Skeletal muscle tissue (tissue), 4 donors: ENCODE data around the gene TCP11L2. TPM values are rescaled to one million over a fixed set of nuclear protein-coding genes. Genes with fewer than 3 reads are reported as not detected.
"Not testable (repeated sequence)": the region's sequence is repeated elsewhere in the genome, so short reads cannot be mapped to it uniquely, and the experiment has no call there.

ENCODE experiments used
- H3K27ac ChIP-seq: one replicate; pipeline ENCODE4 v1.7.0; 2013; ENCODE audit warnings: mild to moderate bottlenecking, low read depth, low read length, inconsistent platforms
- H3K27me3 ChIP-seq, 3 donors: one replicate each; pipeline ENCODE4 v1.7.0; 2013; ENCODE audit warnings: low read length in 3 of 3; ENCODE audit not compliant: control insufficient read depth in 3 of 3, insufficient read depth in 3 of 3
- H3K36me3 ChIP-seq, 3 donors: one replicate each; pipeline ENCODE4 v1.7.0; 2013; ENCODE audit warnings: low read length in 3 of 3; ENCODE audit not compliant: control insufficient read depth in 3 of 3, insufficient read depth in 3 of 3
- H3K4me1 ChIP-seq, 3 donors: one replicate each; pipeline ENCODE4 v1.7.0; 2013; ENCODE audit warnings: low read length in 3 of 3, mild to moderate bottlenecking in 3 of 3; ENCODE audit not compliant: control insufficient read depth in 3 of 3, insufficient read depth in 3 of 3
- H3K4me3 ChIP-seq, 3 donors: one replicate each; pipeline ENCODE4 v1.7.0; 2013; ENCODE audit warnings: low read length in 3 of 3
- H3K9ac ChIP-seq, 3 donors: one replicate each; pipeline ENCODE4 v1.7.0; 2013; ENCODE audit warnings: low read length in 3 of 3, mild to moderate bottlenecking in 3 of 3, moderate library complexity in 2 of 3, low read depth in 1 of 3
- H3K9me3 ChIP-seq, 3 donors: one replicate each; pipeline ENCODE4 v1.7.0; 2013; ENCODE audit warnings: low read length in 3 of 3; ENCODE audit not compliant: control insufficient read depth in 3 of 3
- total RNA-seq: library from RNA; depleted of rRNA; stranded (reverse); fragments of >200 nt; gene quantifications from one replicate; pipeline ENCODE4 v1.2.3, GENCODE V29; 2014
- donor health status: Osteomylitis.

The TCP11L2 gene
- total RNA-seq, 1 donor from 2014 or later: 50.6 TPM

GRCh38 chr12:106311139-106311538 is 8.6 kb downstream of the TCP11L2 start:
- H3K9ac ChIP-seq: peak overlapping the region in 1 of 3 donors; percentile 44
- no peaks in the 10 kb centered on the region for H3K27me3 ChIP-seq
- no peak overlapping the region for H3K4me3 ChIP-seq
- no peaks in the 10 kb centered on the region for H3K9me3 ChIP-seq
- peaks cover 41 to 65% (median 56%) of the 10 kb centered on the region in 3 donors for H3K4me1 ChIP-seq
- peaks cover 9 to 23% (median 20%) of the 10 kb centered on the region in 3 donors for H3K36me3 ChIP-seq
- peak overlapping the region; percentile 54 for H3K27ac ChIP-seq

DNA sequence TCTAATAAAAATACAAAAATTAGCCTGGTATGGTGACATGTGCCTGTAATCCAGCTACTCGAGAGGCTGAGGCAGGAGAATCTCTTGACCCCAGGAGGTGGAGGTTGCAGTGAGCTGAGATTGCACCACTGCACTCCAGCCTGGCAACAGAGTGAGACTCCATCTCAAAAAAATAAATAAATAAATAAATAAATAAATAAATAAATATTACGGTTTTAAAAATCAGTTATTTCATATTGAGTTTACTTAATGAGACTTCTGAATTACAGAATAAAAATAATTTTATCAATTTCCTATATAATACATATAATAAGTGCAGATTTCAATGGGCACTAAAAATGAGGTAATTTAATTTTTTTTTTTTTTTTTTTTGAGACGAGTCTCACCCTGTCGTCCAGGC is 10.9 kb downstream of the TCP11L2 start:
- H3K4me3 ChIP-seq, H3K27ac ChIP-seq, H3K9ac ChIP-seq, H3K27me3 ChIP-seq, H3K9me3 ChIP-seq: not testable (repeated sequence)
- Histone ChIP-seq H3K4me1 (peaks cover 39 to 58% (median 47%) of the 10 kb centered on the region in 3 donors), H3K36me3 (peaks cover 15 to 32% (median 29%) of the 10 kb centered on the region in 3 donors)

- H3K27me3 ChIP-seq: no peaks in the 10 kb centered on the region
- H3K4me3 ChIP-seq: no peak overlapping the region
- H3K27ac ChIP-seq: no peak overlapping the region
- H3K9me3 ChIP-seq: no peaks in the 10 kb centered on the region
- H3K4me1 ChIP-seq: peaks cover 20 to 43% (median 32%) of the 10 kb centered on the region in 3 donors
- H3K9ac ChIP-seq: no peak overlapping the region
- peaks cover 20 to 49% (median 44%) of the 10 kb centered on the region in 3 donors for H3K36me3 ChIP-seq
Observed at GRCh38 chr12:106315523-106315922, 13.0 kb downstream of the TCP11L2 start.

DNA sequence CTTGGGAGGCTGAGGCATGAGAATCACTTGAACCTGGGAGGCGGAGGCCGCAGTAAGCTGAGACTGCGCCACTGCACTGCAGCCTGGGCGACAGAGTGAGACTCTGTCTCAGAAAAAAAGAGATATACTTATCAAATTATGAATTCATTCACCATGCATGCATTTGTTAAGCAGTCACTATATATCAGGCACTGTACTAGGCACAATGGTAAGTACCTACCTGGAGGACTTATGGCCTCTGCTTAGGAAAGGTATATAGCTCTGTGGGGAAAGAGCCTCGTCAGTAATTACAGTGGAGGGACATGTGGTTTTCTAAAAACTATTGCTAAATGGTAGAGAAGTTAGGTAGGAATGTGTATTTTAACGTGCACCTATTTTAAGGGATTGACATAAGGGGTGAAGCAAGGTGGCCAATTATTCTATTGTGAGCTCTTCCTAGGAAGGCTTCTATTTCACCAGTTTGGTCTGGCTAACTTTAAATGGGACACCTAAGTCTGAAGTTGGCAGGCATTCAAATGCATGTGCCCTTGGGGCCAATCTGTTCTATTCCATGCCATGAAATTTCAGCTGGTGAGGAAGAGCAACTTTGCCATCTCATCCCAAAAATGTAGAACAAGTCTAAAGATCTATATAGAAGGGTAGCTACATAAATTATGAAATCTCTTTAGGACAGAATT is 15.0 kb downstream of the TCP11L2 start:
- peaks cover 31 to 59% (median 56%) of the 10 kb centered on the region in 3 donors for H3K36me3 ChIP-seq
- peak overlapping the region; percentile 77 for H3K27ac ChIP-seq
- no peaks in the 10 kb centered on the region for H3K9me3 ChIP-seq
- H3K4me3 ChIP-seq: no peak overlapping the region
- H3K4me1 ChIP-seq: peaks cover 28 to 41% (median 37%) of the 10 kb centered on the region in 3 donors
- H3K27me3 ChIP-seq: no peaks in the 10 kb centered on the region
- no peak overlapping the region for H3K9ac ChIP-seq

GRCh38 chr12:106321139-106321850 is 18.8 kb downstream of the TCP11L2 start:
- peak overlapping the region; percentile 39 for H3K27ac ChIP-seq
- H3K36me3 ChIP-seq: peaks cover 40 to 69% (median 66%) of the 10 kb centered on the region in 3 donors
- no peaks in the 10 kb centered on the region for H3K27me3 ChIP-seq
- H3K9ac ChIP-seq: no peak overlapping the region
- no peak overlapping the region for H3K4me3 ChIP-seq
- H3K9me3 ChIP-seq: no peaks in the 10 kb centered on the region
- H3K4me1 ChIP-seq: peaks cover 29 to 43% (median 38%) of the 10 kb centered on the region in 3 donors

GRCh38 chr12:106323537-106323936 is 21.0 kb downstream of the TCP11L2 start:
- no peak overlapping the region for H3K4me3 ChIP-seq
- H3K27ac ChIP-seq: no peak overlapping the region
- peaks cover 35 to 60% (median 59%) of the 10 kb centered on the region in 3 donors for H3K36me3 ChIP-seq
- no peaks in the 10 kb centered on the region for H3K9me3 ChIP-seq
- H3K27me3 ChIP-seq: no peaks in the 10 kb centered on the region
- peaks cover 23 to 35% (median 33%) of the 10 kb centered on the region in 3 donors for H3K4me1 ChIP-seq
- no peak overlapping the region for H3K9ac ChIP-seq

- Histone ChIP-seq H3K4me3 (no peak overlapping the region), H3K9ac (no peak overlapping the region), H3K9me3 (no peaks in the 10 kb centered on the region), H3K27ac (no peak overlapping the region), H3K4me1 (peaks cover 16 to 36% (median 32%) of the 10 kb centered on the region in 3 donors), H3K27me3 (no peaks in the 10 kb centered on the region), H3K36me3 (peaks cover 21 to 41% (median 34%) of the 10 kb centered on the region in 3 donors)
Observed at GRCh38 chr12:106327309-106327869, 24.9 kb downstream of the TCP11L2 start.

GRCh38 chr12:106328735-106329134 is 26.2 kb downstream of the TCP11L2 start:
- peaks cover 13 to 35% (median 26%) of the 10 kb centered on the region in 3 donors for H3K4me1 ChIP-seq
- no peaks in the 10 kb centered on the region for H3K9me3 ChIP-seq

GRCh38 chr12:106329231-106329982 is 26.9 kb downstream of the TCP11L2 start:
- no peaks in the 10 kb centered on the region for H3K9me3 ChIP-seq
- peak overlapping the region in 1 of 3 donors; percentile 4 for H3K9ac ChIP-seq
- H3K4me1 ChIP-seq: peaks cover 13 to 35% (median 26%) of the 10 kb centered on the region in 3 donors
- H3K4me3 ChIP-seq: peak overlapping the region in 1 of 3 donors; percentile 14
- H3K27me3 ChIP-seq: no peaks in the 10 kb centered on the region
- H3K27ac ChIP-seq: peak overlapping the region; percentile 34
- H3K36me3 ChIP-seq: peaks cover 8 to 36% (median 24%) of the 10 kb centered on the region in 3 donors

More at GRCh38 chr12:106328735-106329134, 26.2 kb downstream of the TCP11L2 start:
- Histone ChIP-seq H3K27ac (peak overlapping the region; percentile 34), H3K27me3 (no peaks in the 10 kb centered on the region), H3K9ac (no peak overlapping the region), H3K4me3 (no peak overlapping the region), H3K36me3 (peaks cover 15 to 38% (median 31%) of the 10 kb centered on the region in 3 donors)
